Activated naive CD4-positive, alpha-beta T cell treated with anti-CD3 and anti-CD28 coated beads, Interleukin-2, amount 50 U/mL, for 24 hours (primary cell): ENCODE results near the gene GMPS.
"Not testable (repeated sequence)": the region's sequence is repeated elsewhere in the genome, so short reads cannot be mapped to it uniquely, and the experiment has no call there.

Experiments
- H3K27ac Mint-ChIP-seq: one replicate; pipeline ENCODE4 v1.8.0; 2021; ENCODE audit warnings: mild to moderate bottlenecking, mixed read lengths
- H3K27me3 Mint-ChIP-seq: one replicate; pipeline ENCODE4 v1.8.0; 2021; ENCODE audit warnings: mixed read lengths
- H3K36me3 Mint-ChIP-seq: one replicate; pipeline ENCODE4 v1.8.0; 2021; ENCODE audit warnings: mixed read lengths
- H3K4me1 Mint-ChIP-seq: one replicate; pipeline ENCODE4 v1.8.0; 2021; ENCODE audit warnings: mixed read lengths
- H3K4me3 Mint-ChIP-seq: one replicate; pipeline ENCODE4 v1.8.0; 2021; ENCODE audit warnings: mild to moderate bottlenecking, mixed read lengths
- H3K9me3 Mint-ChIP-seq: one replicate; pipeline ENCODE4 v1.8.0; 2021; ENCODE audit warnings: mixed read lengths

GMPS gene

DNA sequence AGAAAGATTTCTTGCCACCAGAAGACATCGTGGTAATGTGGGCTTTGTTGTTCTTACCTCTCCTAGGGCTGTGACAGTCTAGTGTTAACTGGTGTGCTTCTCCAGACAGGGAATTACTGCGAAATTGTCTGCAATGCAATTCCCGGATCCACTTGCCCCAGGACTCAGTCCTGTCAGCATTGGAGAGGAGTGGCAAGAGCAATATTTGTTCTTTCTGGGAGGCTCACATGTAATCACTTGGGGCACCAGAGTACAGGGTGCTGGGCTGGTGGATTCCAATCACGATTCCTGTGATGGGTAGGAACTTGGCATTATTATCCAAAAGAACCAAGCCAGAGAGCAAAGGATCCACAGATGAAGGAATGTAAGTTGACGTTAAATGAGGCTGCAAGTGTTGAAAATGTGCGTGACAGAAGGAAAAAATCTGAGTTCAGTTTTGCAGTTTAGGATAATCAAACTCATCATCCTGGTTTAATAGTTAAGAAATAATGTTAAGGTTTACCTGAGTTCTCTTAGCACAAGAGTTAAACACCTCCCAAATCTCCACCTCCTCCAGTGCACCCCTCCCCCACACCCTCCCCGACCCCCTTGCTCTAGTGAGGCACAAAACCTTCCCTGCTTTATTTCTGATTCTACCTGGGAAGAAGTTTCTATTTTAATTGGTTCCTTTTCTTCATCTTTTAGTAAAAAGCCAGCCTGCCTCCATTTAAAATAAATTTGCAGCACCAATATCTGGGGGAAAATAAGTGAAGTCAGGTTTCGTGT, 79.2 kb downstream of the GMPS start:
- H3K4me3 Mint-ChIP-seq: no peak overlapping the region
- H3K9me3 Mint-ChIP-seq: peaks cover 4% of the 10 kb centered on the region
- no peaks in the 10 kb centered on the region for H3K27me3 Mint-ChIP-seq
- no peaks in the 10 kb centered on the region for H3K4me1 Mint-ChIP-seq
- no peak overlapping the region for H3K27ac Mint-ChIP-seq
- no peaks in the 10 kb centered on the region for H3K36me3 Mint-ChIP-seq

DNA sequence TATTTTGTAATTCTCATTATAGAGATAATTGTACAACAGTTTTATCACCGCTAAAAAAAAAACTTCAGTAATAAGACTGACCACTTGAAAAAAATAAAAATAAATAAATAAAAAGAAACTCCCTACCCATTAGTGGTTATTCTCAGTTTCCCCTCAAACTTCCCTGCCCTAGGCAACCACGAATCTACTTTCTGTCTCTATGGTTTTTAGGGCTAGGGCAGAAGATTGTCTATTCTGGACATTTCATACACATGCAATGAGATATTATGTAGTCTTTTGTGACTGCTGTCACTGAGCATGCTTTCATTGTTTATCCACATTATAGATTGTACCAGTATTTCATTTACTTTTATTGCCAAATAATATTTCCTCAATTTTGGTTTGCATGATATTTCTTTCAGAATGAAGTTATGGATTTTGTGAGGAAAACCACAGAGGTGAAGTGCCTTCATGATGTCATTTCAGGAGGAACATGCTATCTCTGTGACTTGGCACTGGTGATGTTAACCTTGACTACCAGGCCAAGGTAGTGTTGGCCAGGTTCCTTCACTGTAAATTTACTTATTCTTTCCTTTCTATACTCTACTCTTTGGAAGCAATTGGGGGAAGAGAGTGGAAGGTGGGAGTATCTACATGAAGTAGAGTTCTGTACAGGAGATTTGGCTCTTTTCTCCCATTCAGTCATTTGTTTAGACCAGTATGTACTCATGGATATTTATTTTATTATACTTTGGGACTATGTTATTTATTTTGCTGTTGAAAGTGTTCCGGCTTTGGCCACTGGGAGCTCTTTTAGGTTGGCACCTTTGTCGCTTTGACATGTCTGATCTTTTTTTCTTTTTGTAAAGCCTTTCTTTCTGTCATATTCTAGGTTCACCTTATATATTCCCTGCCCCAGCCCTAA, 86.3 kb downstream of the GMPS start:
- Mint-ChIP-seq H3K27ac (no peak overlapping the region), H3K9me3 (peaks cover 4% of the 10 kb centered on the region), H3K36me3 (peaks cover 3% of the 10 kb centered on the region), H3K4me3 (no peak overlapping the region), H3K27me3 (no peaks in the 10 kb centered on the region), H3K4me1 (no peaks in the 10 kb centered on the region)

- no peak overlapping the region for H3K27ac Mint-ChIP-seq
- no peaks in the 10 kb centered on the region for H3K27me3 Mint-ChIP-seq
- peaks cover 4% of the 10 kb centered on the region for H3K9me3 Mint-ChIP-seq
- H3K4me3 Mint-ChIP-seq: no peak overlapping the region
- no peaks in the 10 kb centered on the region for H3K4me1 Mint-ChIP-seq
- peaks cover 4% of the 10 kb centered on the region for H3K36me3 Mint-ChIP-seq
Observed at GRCh38 chr3:155957412-155957880, 87.0 kb downstream of the GMPS start.

GRCh38 chr3:155958676-155959075, 88.2 kb downstream of the GMPS start:
- Mint-ChIP-seq H3K4me1 (no peaks in the 10 kb centered on the region), H3K27ac (no peak overlapping the region), H3K4me3 (no peak overlapping the region), H3K36me3 (peaks cover 5% of the 10 kb centered on the region), H3K27me3 (no peaks in the 10 kb centered on the region), H3K9me3 (no peaks in the 10 kb centered on the region)

GRCh38 chr3:155960060-155960459, 89.6 kb downstream of the GMPS start:
- peaks cover 5% of the 10 kb centered on the region for H3K36me3 Mint-ChIP-seq
- no peaks in the 10 kb centered on the region for H3K9me3 Mint-ChIP-seq
- H3K27me3 Mint-ChIP-seq: no peaks in the 10 kb centered on the region
- no peak overlapping the region for H3K27ac Mint-ChIP-seq
- no peaks in the 10 kb centered on the region for H3K4me1 Mint-ChIP-seq
- no peak overlapping the region for H3K4me3 Mint-ChIP-seq

DNA sequence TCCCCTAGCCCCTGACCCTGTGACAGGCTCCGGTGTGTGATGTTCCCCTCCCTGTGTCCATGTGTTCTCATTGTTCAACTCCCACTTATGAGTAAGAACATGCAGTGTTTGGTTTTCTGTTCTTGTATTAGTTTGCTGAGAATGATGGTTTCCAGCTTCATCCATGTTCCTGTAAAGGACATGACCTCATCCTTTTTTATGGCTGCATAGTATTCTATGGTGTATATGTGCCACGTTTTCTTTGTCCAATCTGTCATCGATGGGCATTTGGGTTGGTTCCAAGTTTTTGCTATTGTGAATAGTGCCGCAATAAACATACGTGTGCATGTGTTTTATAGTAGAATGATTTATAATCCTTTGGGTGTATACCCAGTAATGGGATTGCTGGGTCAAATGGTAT, 90.6 kb downstream of the GMPS start:
- H3K4me3 Mint-ChIP-seq, H3K27ac Mint-ChIP-seq, H3K9me3 Mint-ChIP-seq, H3K27me3 Mint-ChIP-seq, H3K4me1 Mint-ChIP-seq, H3K36me3 Mint-ChIP-seq: not testable (repeated sequence)

DNA sequence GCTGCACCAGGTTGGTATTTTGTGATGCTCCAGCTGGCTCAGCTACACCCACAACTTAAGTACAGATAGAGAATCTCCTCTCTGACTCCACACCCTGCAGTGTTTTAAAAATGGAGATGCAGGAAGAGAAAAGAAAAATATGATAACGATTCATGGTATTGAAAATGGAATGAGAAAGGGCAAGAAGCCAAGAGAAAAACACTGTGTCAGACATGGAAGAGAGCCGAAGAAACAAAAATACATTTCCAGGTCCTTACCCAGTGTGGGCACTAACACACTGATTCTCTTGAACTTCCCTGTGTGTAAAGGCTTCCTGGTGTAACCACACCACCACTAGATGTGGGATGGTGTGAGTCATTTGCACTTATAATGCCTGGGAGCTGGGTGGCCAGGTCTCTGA, 93.1 kb downstream of the GMPS start:
- Mint-ChIP-seq H3K4me1 (no peaks in the 10 kb centered on the region), H3K27ac (no peak overlapping the region), H3K36me3 (peaks cover 5% of the 10 kb centered on the region), H3K4me3 (no peak overlapping the region), H3K9me3 (peaks cover 4% of the 10 kb centered on the region), H3K27me3 (no peaks in the 10 kb centered on the region)

DNA sequence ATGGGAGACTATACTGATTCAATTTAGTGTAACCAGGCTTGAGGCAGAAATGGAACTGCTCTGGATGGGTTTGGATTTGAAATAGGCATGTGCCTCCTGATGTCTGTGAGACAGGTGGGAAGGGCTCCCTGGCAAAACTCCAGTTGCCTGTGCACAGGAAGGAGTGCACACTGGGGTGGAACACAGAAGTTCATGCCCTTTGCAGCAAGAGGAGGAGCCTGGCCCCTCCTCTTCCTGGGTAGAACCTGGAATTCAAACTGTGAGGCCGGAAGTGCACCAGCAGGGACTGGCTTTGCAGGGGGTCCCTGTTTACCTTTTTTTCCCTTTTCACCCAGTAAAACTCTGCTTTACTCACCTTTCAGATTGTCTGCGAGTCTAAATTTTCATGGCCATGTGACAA, 99.9 kb downstream of the GMPS start:
- H3K4me1 Mint-ChIP-seq: no peaks in the 10 kb centered on the region
- H3K9me3 Mint-ChIP-seq: peaks cover 4% of the 10 kb centered on the region
- H3K27ac Mint-ChIP-seq: no peak overlapping the region
- H3K27me3 Mint-ChIP-seq: peaks cover 1% of the 10 kb centered on the region
- H3K4me3 Mint-ChIP-seq: no peak overlapping the region
- no peaks in the 10 kb centered on the region for H3K36me3 Mint-ChIP-seq

DNA sequence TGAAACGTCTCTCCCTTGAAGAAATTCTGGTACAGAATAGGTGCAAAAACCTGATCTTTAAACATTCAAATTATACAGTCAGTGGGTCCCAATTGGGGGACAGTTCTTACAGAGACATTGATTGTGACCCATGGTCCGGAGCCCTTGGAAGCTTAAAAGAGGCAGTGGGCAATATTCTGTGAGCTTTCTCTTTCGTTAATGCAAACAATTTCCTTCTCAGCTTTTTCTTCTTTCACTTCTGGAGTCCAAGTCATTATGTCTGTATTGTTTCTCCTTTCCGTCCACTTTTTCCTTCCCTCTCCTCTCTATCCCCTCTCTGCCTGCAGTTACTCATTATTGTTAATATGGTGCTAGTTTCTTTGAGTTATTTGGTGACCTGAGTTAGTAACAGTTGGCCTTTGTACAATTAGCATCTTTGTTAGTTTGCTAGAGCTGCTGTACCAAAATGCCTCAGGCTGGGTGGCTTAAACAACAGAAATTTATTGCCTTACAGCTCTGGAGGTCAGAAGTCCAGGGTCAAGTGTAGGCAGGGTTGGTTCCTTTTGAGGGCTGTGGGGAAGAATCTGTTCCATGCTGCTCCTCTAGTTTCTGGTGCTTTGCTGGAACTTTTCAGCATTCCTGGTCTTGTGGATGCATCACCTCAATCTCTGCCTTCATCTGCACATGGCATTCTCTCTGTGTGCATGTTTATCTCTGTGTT, 102.6 kb downstream of the GMPS start:
- Mint-ChIP-seq H3K36me3 (no peaks in the 10 kb centered on the region), H3K27ac (no peak overlapping the region), H3K4me3 (no peak overlapping the region), H3K4me1 (no peaks in the 10 kb centered on the region), H3K9me3 (no peaks in the 10 kb centered on the region), H3K27me3 (peaks cover 1% of the 10 kb centered on the region)

GRCh38 chr3:155978324-155978723, 107.9 kb downstream of the GMPS start:
- Mint-ChIP-seq H3K9me3 (no peaks in the 10 kb centered on the region), H3K4me3 (no peak overlapping the region), H3K36me3 (no peaks in the 10 kb centered on the region), H3K4me1 (no peaks in the 10 kb centered on the region), H3K27ac (no peak overlapping the region), H3K27me3 (peaks cover 1% of the 10 kb centered on the region)

DNA sequence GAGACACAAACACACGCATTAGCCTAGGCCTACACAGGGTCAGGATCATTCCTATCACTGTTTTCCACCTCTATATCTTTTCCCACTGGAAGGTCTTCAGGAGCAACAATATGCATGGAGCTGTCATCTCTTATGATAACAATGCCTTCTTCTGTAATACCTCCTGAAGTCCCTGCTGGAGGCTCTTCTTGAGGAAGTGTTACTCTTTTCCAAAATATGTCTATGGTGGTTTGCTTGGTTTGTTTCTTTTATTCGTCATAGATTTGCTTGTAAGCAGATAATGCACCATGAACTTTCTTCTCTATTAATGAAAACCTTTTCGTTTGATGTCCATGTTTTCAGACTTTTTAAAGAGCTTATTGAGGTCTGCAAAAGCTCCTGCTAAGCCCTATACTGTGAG, 109.3 kb downstream of the GMPS start:
- H3K4me1 Mint-ChIP-seq: no peaks in the 10 kb centered on the region
- H3K36me3 Mint-ChIP-seq: no peaks in the 10 kb centered on the region
- peaks cover 1% of the 10 kb centered on the region for H3K27me3 Mint-ChIP-seq
- H3K9me3 Mint-ChIP-seq: no peaks in the 10 kb centered on the region
- no peak overlapping the region for H3K4me3 Mint-ChIP-seq
- H3K27ac Mint-ChIP-seq: no peak overlapping the region

- Mint-ChIP-seq H3K9me3 (no peaks in the 10 kb centered on the region), H3K36me3 (no peaks in the 10 kb centered on the region), H3K4me3 (no peak overlapping the region), H3K27me3 (peaks cover 5% of the 10 kb centered on the region), H3K27ac (no peak overlapping the region), H3K4me1 (no peaks in the 10 kb centered on the region)
Observed at GRCh38 chr3:155981669-155982068, 111.2 kb downstream of the GMPS start.

DNA sequence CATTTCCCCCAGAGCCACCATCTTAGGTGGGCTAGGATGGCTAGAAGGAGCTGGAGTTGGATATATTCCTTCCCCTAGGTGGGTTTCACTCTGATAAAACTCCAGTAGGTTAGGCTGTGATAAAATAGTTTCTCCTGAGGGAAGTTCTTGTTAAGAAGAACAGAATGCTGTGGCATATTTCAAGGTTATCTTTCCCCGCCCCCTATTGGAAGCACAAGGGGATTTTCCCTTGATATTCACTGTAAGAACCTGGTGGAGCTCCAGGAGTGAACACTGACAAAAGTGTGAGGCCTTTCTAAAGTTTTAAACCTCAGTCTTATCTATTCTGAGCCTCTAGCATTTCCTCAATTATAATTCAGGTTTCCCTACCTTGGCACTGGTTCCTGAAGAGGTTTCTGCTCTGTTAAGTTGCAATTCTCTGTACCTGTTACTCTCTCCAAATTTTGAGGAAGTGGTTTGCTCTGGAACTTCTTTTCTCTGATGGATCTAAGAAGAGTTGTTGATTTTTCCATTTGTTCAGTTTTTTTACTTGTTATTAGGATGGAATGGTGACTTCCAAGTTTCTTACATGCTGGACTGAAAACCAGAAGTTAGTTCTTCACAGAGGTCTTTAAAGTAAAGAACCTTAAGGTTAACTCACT, 113.5 kb downstream of the GMPS start:
- no peak overlapping the region for H3K4me3 Mint-ChIP-seq
- H3K4me1 Mint-ChIP-seq: no peaks in the 10 kb centered on the region
- H3K36me3 Mint-ChIP-seq: no peaks in the 10 kb centered on the region
- peaks cover 6% of the 10 kb centered on the region for H3K27me3 Mint-ChIP-seq
- H3K9me3 Mint-ChIP-seq: no peaks in the 10 kb centered on the region
- H3K27ac Mint-ChIP-seq: no peak overlapping the region

DNA sequence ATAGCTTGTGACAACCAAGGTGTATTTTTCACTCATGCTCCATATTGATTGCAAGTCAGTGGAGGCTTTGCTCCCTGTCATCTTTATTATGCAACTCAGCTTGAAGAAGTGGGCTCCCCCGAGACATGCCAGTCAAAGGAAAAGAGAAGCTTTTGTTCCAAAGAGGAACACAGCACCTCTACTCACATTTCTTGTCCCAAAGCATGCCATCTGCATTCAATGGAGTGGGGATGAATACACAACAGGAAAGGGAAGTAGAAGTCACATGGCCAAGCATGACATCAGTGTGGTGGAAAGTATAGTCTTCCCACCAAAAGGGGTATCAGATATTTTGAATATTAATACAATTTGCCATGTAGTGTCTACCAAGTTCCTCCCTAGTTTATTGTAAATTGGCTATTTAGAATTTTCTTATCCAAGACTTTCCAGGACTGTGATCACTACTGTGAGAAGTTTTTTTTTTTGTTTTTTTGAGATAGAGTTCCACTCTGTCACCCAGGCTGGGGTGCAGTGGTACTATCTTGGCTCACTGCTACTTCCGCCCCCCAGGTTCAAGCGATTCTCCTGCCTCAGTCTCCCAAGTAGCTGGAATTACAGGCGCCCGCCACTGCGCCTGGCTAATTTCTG, 114.5 kb downstream of the GMPS start:
- Mint-ChIP-seq H3K4me3 (no peak overlapping the region), H3K27me3 (peaks cover 6% of the 10 kb centered on the region), H3K27ac (no peak overlapping the region), H3K9me3 (no peaks in the 10 kb centered on the region), H3K4me1 (no peaks in the 10 kb centered on the region), H3K36me3 (no peaks in the 10 kb centered on the region)

- no peaks in the 10 kb centered on the region for H3K9me3 Mint-ChIP-seq
- H3K27me3 Mint-ChIP-seq: peaks cover 6% of the 10 kb centered on the region
- H3K4me1 Mint-ChIP-seq: no peaks in the 10 kb centered on the region
- no peaks in the 10 kb centered on the region for H3K36me3 Mint-ChIP-seq
- H3K4me3 Mint-ChIP-seq: no peak overlapping the region
- no peak overlapping the region for H3K27ac Mint-ChIP-seq
Observed at GRCh38 chr3:155989536-155989935, 119.1 kb downstream of the GMPS start.
